Raji (cell line): ENCODE results near the gene NOTCH1.

ENCODE experiments used
- POLR2A ChIP-seq: IDR thresholded peaks from 2 replicates; pipeline ENCODE4 v1.6.1; 2011; ENCODE audit warnings: low read depth, low read length, control low read depth; ENCODE audit not compliant: insufficient read depth

The NOTCH1 gene

GRCh38 chr9:136511670-136512592 is 33.9 kb downstream of the NOTCH1 start:
- TF ChIP-seq POLR2A, result no peak

- no peak for TF ChIP-seq POLR2A
Observed at GRCh38 chr9:136511144-136511669, 34.6 kb downstream of the NOTCH1 start.

GRCh38 chr9:136510561-136510960 is 35.3 kb downstream of the NOTCH1 start:
- TF ChIP-seq POLR2A, result no peak

GRCh38 chr9:136509549-136509948 is 36.3 kb downstream of the NOTCH1 start:
- no peak for TF ChIP-seq POLR2A

- no peak for TF ChIP-seq POLR2A
Observed at GRCh38 chr9:136508729-136509500, 36.9 kb downstream of the NOTCH1 start.

- no peak for TF ChIP-seq POLR2A
Observed at GRCh38 chr9:136507992-136508375, 37.9 kb downstream of the NOTCH1 start.

- TF ChIP-seq POLR2A, result no peak
Observed at GRCh38 chr9:136507221-136507991, 38.4 kb downstream of the NOTCH1 start.

- TF ChIP-seq POLR2A, result no peak
Observed at GRCh38 chr9:136506425-136506824, 39.4 kb downstream of the NOTCH1 start.

- TF ChIP-seq POLR2A, result no peak
Observed at GRCh38 chr9:136505406-136506403, 40.1 kb downstream of the NOTCH1 start.

GRCh38 chr9:136504512-136505348 is 41.1 kb downstream of the NOTCH1 start:
- TF ChIP-seq POLR2A, result no peak

- TF ChIP-seq POLR2A, result no peak
Observed at GRCh38 chr9:136502940-136503550, 42.8 kb downstream of the NOTCH1 start.

- no peak for TF ChIP-seq POLR2A
Observed at GRCh38 chr9:136502196-136502595, 43.7 kb downstream of the NOTCH1 start.

- no peak for TF ChIP-seq POLR2A
Observed at GRCh38 chr9:136501686-136502085, 44.2 kb downstream of the NOTCH1 start.
